Endodermal cell (in vitro differentiated cells): Measurements from ENCODE around the gene AACS. TPM values are rescaled to one million over a fixed set of nuclear protein-coding genes. Genes with fewer than 3 reads are reported as not detected.

Experiments
- DNase-seq: peaks from one replicate; pipeline ENCODE4 v3.0.0-alpha.2; 2017
- H3K27ac ChIP-seq: 2 replicates; pipeline ENCODE4 v1.5.1; 2013; ENCODE audit warnings: mild to moderate bottlenecking, low read depth, low read length, moderate library complexity
- H3K27me3 ChIP-seq: 2 replicates; pipeline ENCODE4 v1.6.1; 2013; ENCODE audit warnings: mild to moderate bottlenecking, low read length, moderate library complexity; ENCODE audit not compliant: insufficient read depth, control insufficient read depth, poor library complexity, severe bottlenecking
- H3K36me3 ChIP-seq: 2 replicates; pipeline ENCODE4 v1.7.0; 2013; ENCODE audit warnings: mild to moderate bottlenecking, low read length, moderate library complexity; ENCODE audit not compliant: control insufficient read depth, insufficient read depth
- H3K4me1 ChIP-seq: one replicate; pipeline ENCODE4 v1.7.0; 2013; ENCODE audit warnings: low read length; ENCODE audit not compliant: control insufficient read depth, insufficient read depth
- H3K4me3 ChIP-seq: 2 replicates; pipeline ENCODE4 v1.5.1; 2013; ENCODE audit warnings: mild to moderate bottlenecking, low read length, moderate library complexity
- H3K9ac ChIP-seq: 2 replicates; pipeline ENCODE4 v1.6.1; 2013; ENCODE audit warnings: mild to moderate bottlenecking, low read length, moderate library complexity; ENCODE audit not compliant: poor library complexity, severe bottlenecking; ENCODE audit errors: extremely low read depth
- H3K9me3 ChIP-seq: 2 replicates; pipeline ENCODE4 v1.6.1; 2013; ENCODE audit warnings: mild to moderate bottlenecking, low read length, moderate library complexity; ENCODE audit not compliant: control insufficient read depth
- H3K27ac Mint-ChIP-seq: 2 replicates; pipeline ENCODE4 v1.8.0; 2020; ENCODE audit warnings: mixed read lengths
- H3K27me3 Mint-ChIP-seq: 2 replicates; pipeline ENCODE4 v1.8.0; 2021; ENCODE audit warnings: mild to moderate bottlenecking, mixed read lengths; ENCODE audit not compliant: insufficient read depth
- H3K36me3 Mint-ChIP-seq: 2 replicates; pipeline ENCODE4 v1.8.0; 2020; ENCODE audit warnings: low read depth, mixed read lengths
- H3K4me1 Mint-ChIP-seq: 2 replicates; pipeline ENCODE4 v1.8.0; 2020; ENCODE audit warnings: mixed read lengths
- H3K4me3 Mint-ChIP-seq: 2 replicates; pipeline ENCODE4 v1.8.0; 2020; ENCODE audit warnings: mild to moderate bottlenecking, moderate library complexity, mixed read lengths
- H3K9me3 Mint-ChIP-seq: 2 replicates; pipeline ENCODE4 v1.8.0; 2020; ENCODE audit warnings: mild to moderate bottlenecking, mixed read lengths
- WGBS, 2 experiments: methylation state at CpG; one replicate each; pipeline versions ENCODE4 v1.1.5 to v1.1.7; 2013; ENCODE audit warnings: missing lambda C conversion rate in 2 of 2, mixed read lengths in 1 of 2; ENCODE audit not compliant: insufficient coverage in 1 of 2, insufficient read length in 1 of 2; 5-methylcytosine and 5-hydroxymethylcytosine counted together
- total RNA-seq, 2 donors: library from RNA; stranded (reverse); fragmentation: NEBNext Ultra II Directional in 1 of 2; extraction: Animal tissue kit (Norgen Biotek cat#: 25700) in 1 of 2; gene quantifications; 2 replicates in 1 of 2; 3 replicates in 1 of 2; pipeline ENCODE4 v1.2.1, GENCODE V29; 2021
- TF ChIP-seq, protein P1 (sequence below): fragments of 200-600 bp; sonication (generic); conservative IDR thresholded peaks from 2 replicates; pipeline ENCODE4 v1.5.0; 2021; ENCODE audit warnings: antibody characterized with exemption, mild to moderate bottlenecking

Gene AACS
- total RNA-seq, 2 donors from 2014 or later = 55.4 to 71.9 TPM

DNA sequence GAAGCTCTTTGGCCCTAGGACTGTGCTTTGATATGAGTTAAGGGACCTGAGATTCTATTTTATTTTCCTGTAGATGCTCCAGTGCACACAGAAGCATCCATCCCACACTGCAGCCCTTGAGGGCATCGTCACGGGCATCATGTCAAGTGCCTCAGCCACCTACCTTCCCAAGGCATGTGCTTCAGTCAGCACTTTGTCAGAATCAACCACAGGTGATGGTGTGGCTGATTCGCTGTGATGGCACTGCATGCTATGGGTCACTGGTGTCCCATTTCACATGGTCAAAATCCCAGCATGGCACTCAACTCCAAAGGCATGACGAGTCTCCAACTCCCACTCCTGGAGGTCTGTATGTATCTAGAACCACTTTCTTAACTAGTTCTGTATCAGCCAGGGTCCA is 100.8 kb downstream of the AACS start:
- Mint-ChIP-seq H3K4me3 (no peak overlapping the region), H3K27me3 (peaks cover 4% of the 10 kb centered on the region), H3K27ac (no peak overlapping the region), H3K9me3 (peaks cover 5% of the 10 kb centered on the region), H3K36me3 (no peaks in the 10 kb centered on the region), H3K4me1 (peaks cover 8% of the 10 kb centered on the region)
- H3K4me3 ChIP-seq = no peak overlapping the region
- H3K36me3 ChIP-seq = no peaks in the 10 kb centered on the region
- TF ChIP-seq, protein P1, sequence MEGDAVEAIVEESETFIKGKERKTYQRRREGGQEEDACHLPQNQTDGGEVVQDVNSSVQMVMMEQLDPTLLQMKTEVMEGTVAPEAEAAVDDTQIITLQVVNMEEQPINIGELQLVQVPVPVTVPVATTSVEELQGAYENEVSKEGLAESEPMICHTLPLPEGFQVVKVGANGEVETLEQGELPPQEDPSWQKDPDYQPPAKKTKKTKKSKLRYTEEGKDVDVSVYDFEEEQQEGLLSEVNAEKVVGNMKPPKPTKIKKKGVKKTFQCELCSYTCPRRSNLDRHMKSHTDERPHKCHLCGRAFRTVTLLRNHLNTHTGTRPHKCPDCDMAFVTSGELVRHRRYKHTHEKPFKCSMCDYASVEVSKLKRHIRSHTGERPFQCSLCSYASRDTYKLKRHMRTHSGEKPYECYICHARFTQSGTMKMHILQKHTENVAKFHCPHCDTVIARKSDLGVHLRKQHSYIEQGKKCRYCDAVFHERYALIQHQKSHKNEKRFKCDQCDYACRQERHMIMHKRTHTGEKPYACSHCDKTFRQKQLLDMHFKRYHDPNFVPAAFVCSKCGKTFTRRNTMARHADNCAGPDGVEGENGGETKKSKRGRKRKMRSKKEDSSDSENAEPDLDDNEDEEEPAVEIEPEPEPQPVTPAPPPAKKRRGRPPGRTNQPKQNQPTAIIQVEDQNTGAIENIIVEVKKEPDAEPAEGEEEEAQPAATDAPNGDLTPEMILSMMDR = no peak
- 87 to 98% methylated on average over 4 of the region's 4 CpGs for WGBS, 2 experiments
- no peak overlapping the region for H3K9ac ChIP-seq
- DNase-seq = no peak
- no peaks in the 10 kb centered on the region for H3K27me3 ChIP-seq
- H3K4me1 ChIP-seq = no peaks in the 10 kb centered on the region
- H3K9me3 ChIP-seq = peaks cover 6% of the 10 kb centered on the region
- no peak overlapping the region for H3K27ac ChIP-seq

DNA sequence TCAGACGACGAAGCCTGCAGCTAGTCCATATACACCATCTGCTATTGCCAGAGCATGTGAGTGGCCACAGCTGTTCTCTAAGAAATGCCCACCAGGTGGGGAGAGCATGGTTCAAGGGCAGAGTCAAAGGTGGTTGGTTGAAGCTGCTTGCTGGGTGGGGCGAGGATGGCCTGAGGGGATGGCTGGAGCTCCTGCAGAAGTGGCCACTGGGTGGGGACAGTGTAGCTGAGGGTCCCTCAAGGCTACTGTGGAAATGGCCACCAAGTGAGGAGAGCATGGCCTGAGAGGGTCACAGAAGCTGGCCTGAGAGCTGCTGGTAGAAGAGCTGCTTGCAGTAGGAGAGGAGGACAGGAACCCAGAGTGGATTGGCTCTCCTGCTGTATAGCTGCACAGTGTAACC is 102.4 kb downstream of the AACS start:
- WGBS, 2 experiments = 91 to 93% methylated on average over 3 of the region's 3 CpGs
- Histone ChIP-seq H3K4me3 (no peak overlapping the region), H3K9ac (no peak overlapping the region), H3K27me3 (no peaks in the 10 kb centered on the region), H3K27ac (no peak overlapping the region), H3K9me3 (peaks cover 6% of the 10 kb centered on the region), H3K4me1 (no peaks in the 10 kb centered on the region), H3K36me3 (no peaks in the 10 kb centered on the region)
- Mint-ChIP-seq H3K4me1 (peaks cover 3% of the 10 kb centered on the region), H3K9me3 (peaks cover 5% of the 10 kb centered on the region), H3K27me3 (peaks cover 7% of the 10 kb centered on the region), H3K36me3 (no peaks in the 10 kb centered on the region), H3K27ac (no peak overlapping the region), H3K4me3 (no peak overlapping the region)
- no peak for DNase-seq
- TF ChIP-seq, protein P1 = no peak

GRCh38 chr12:125169451-125169850 is 104.2 kb downstream of the AACS start:
- no peak overlapping the region for H3K4me3 Mint-ChIP-seq
- H3K4me3 ChIP-seq = no peak overlapping the region
- H3K9me3 Mint-ChIP-seq = peaks cover 5% of the 10 kb centered on the region
- TF ChIP-seq, protein P1 = no peak
- no peaks in the 10 kb centered on the region for H3K4me1 ChIP-seq
- no peak overlapping the region for H3K9ac ChIP-seq
- H3K4me1 Mint-ChIP-seq = peaks cover 2% of the 10 kb centered on the region
- peaks cover 6% of the 10 kb centered on the region for H3K9me3 ChIP-seq
- no peak overlapping the region for H3K27ac Mint-ChIP-seq
- H3K36me3 ChIP-seq = no peaks in the 10 kb centered on the region
- H3K27me3 ChIP-seq = no peaks in the 10 kb centered on the region
- 80 to 90% methylated on average over 1 to 2 of the region's 2 CpGs for WGBS, 2 experiments
- peaks cover 7% of the 10 kb centered on the region for H3K27me3 Mint-ChIP-seq
- no peak for DNase-seq
- H3K36me3 Mint-ChIP-seq = no peaks in the 10 kb centered on the region
- H3K27ac ChIP-seq = no peak overlapping the region
